Adrenal gland (tissue), 12 donors: ENCODE data around the gene STAP1. TPM values are rescaled to one million over a fixed set of nuclear protein-coding genes. Genes with fewer than 3 reads are reported as not detected.
"Not testable (repeated sequence)": the region's sequence is repeated elsewhere in the genome, so short reads cannot be mapped to it uniquely, and the experiment has no call there.

Experiments
- DNase-seq, 7 donors: peaks; one replicate each; pipeline ENCODE4 v3.0.0-alpha.2; 2019 to 2020
- H3K27ac ChIP-seq, 5 donors: fragments of 200-600 bp; sonication (generic) in 4 of 5; 1 replicate in 3 of 5; 2 replicates in 2 of 5; pipeline versions ENCODE4 v1.5.1 to v1.8.0; 2016 to 2020; ENCODE audit warnings: mild to moderate bottlenecking in 1 of 5
- H3K27me3 ChIP-seq: fragments of 200-600 bp; 2 replicates; pipeline ENCODE4 v1.8.0; 2021
- H3K36me3 ChIP-seq, 2 donors: fragments of 200-600 bp; replicated peaks in 1 of 2; 1 replicate in 1 of 2; 2 replicates in 1 of 2; pipeline versions ENCODE4 v1.5.1 to v1.8.0; 2018 to 2022
- H3K4me1 ChIP-seq, 2 donors: fragments of 200-600 bp; replicated peaks in 1 of 2; 1 replicate in 1 of 2; 2 replicates in 1 of 2; pipeline versions ENCODE4 v1.5.1 to v1.8.0; 2018 to 2021
- H3K4me3 ChIP-seq, 4 donors: fragments of 200-600 bp; sonication (generic) in 3 of 4; one replicate each; pipeline ENCODE4 v1.5.1; 2016 to 2018
- H3K9me3 ChIP-seq, 3 donors: fragments of 200-600 bp; sonication (generic) in 1 of 3; replicated peaks in 1 of 3; 1 replicate in 2 of 3; 2 replicates in 1 of 3; pipeline versions ENCODE4 v1.5.1 to v1.8.0; 2016 to 2021
- CTCF ChIP-seq, 6 experiments: fragments of 450-650 bp in 4 of 6; fragments of 200-600 bp in 2 of 6; sonication (generic) in 1 of 6; IDR thresholded peaks; 1 replicate in 5 of 6; 2 replicates in 1 of 6; pipeline versions ENCODE4 v1.5.1 to v1.8.0; 2016 to 2021; ENCODE audit warnings: antibody characterized with exemption in 6 of 6, mild to moderate bottlenecking in 2 of 6, moderate library complexity in 1 of 6
- POLR2A ChIP-seq, 2 donors: fragments of 450-650 bp; IDR thresholded peaks; one replicate each; pipeline ENCODE4 v1.6.1; 2017; ENCODE audit warnings: antibody characterized with exemption in 2 of 2, mild to moderate bottlenecking in 2 of 2, moderate library complexity in 1 of 2
- WGBS, 4 donors: extraction: QIAGEN DNeasy Blood & Tissue Kit in 2 of 4; methylation state at CpG; one replicate each; pipeline versions ENCODE4 v1.1.5 to v1.1.7; 2013 to 2017; 5-methylcytosine and 5-hydroxymethylcytosine counted together
- intact Hi-C, 2 donors: fragments of 100-400 bp; cut with DNase I; formaldehyde crosslinking; loops; one replicate each; pipeline versions ENCODE4 v1.14.1 to v1.15.0; 2022 to 2023
- polyA plus RNA-seq, 3 donors: library from polyadenylated mRNA; stranded (reverse); fragments of 200-250 nt in 2 of 3; fragments of 350-450 nt in 1 of 3; fragmentation: Illumina TruSeq in 1 of 3; extraction: RNeasy Lipid Tissue Mini Kit (QIAGEN cat#74804) in 1 of 3; gene quantifications; one replicate each; pipeline ENCODE4 v1.2.3, GENCODE V29; 2013 to 2014
- total RNA-seq, 9 donors: library from RNA; depleted of rRNA in 4 of 9; stranded (reverse); fragments of >200 nt in 4 of 9; fragments of 120-200 nt in 1 of 9; fragmentation: NEBNext Ultra II Directional in 1 of 9; extraction: Animal tissue kit (Norgen Biotek cat#: 25700) in 1 of 9; gene quantifications; one replicate each; pipeline versions ENCODE4 v1.1.0 to v1.2.4, GENCODE V29; 2013 to 2023
- donor health status: healthy with polysubstance abuse.
- donor health status: Bipolar disorder and iron deficiency.
- donor health status: DM: yes; HTN: yes; CAD: no.
- donor health status: DM: no; HTN: no; CAD: no.
- donor health status: DM: no; HTN: no; CAD: no.
- donor health status: DM: yes; HTN: yes; CAD: no.

STAP1 gene
- total and polyA plus RNA-seq, 12 donors, result 0.10 to 0.13 TPM; not detected in 10

- DNase-seq, result no peak
- H3K36me3 ChIP-seq, result no peaks in the 10 kb centered on the region
- intact Hi-C loops, result no loop called here
- no peak overlapping the region for H3K4me3 ChIP-seq
- H3K4me1 ChIP-seq, result peaks cover 0 to 12% of the 10 kb centered on the region in 2 donors
- H3K27me3 ChIP-seq, result no peaks in the 10 kb centered on the region
- 72 to 89% (median 86%) methylated on average over 2 of the region's 2 CpGs for WGBS, 4 donors
- TF ChIP-seq CTCF (IDR thresholded peaks at IDR 0.05) (no peak), POLR2A (IDR thresholded peaks at IDR 0.05) (no peak)
- H3K9me3 ChIP-seq, result no peaks in the 10 kb centered on the region
- H3K27ac ChIP-seq, result no peak overlapping the region
Measured at GRCh38 chr4:67522230-67522629, 36.3 kb upstream of the STAP1 start.

- Histone ChIP-seq H3K4me1 (peaks cover 0 to 12% of the 10 kb centered on the region in 2 donors), H3K27me3 (no peaks in the 10 kb centered on the region), H3K36me3 (no peaks in the 10 kb centered on the region), H3K27ac (no peak overlapping the region), H3K4me3 (no peak overlapping the region), H3K9me3 (no peaks in the 10 kb centered on the region)
- DNase-seq, result no peak
- intact Hi-C loops, result no loop called here
- no peak for TF ChIP-seq CTCF (IDR thresholded peaks at IDR 0.05)
- no peak for TF ChIP-seq POLR2A (IDR thresholded peaks at IDR 0.05)
- WGBS, 4 donors, result 88 to 95% (median 93%) methylated on average over 10 of the region's 10 CpGs
Measured at GRCh38 chr4:67522851-67523671, 35.5 kb upstream of the STAP1 start.

- H3K27me3 ChIP-seq, H3K9me3 ChIP-seq, H3K4me1 ChIP-seq, DNase-seq, H3K36me3 ChIP-seq, intact Hi-C loops, H3K4me3 ChIP-seq, H3K27ac ChIP-seq: not testable (repeated sequence)
- WGBS, 4 donors, result 81 to 88% (median 86%) methylated on average over 3 of the region's 3 CpGs
Measured at GRCh38 chr4:67524140-67524539, 34.4 kb upstream of the STAP1 start.

GRCh38 chr4:67531379-67531962 lies 27.1 kb upstream of the STAP1 start:
- Histone ChIP-seq H3K4me1 (peaks cover 8 to 23% of the 10 kb centered on the region in 2 donors), H3K4me3 (no peak overlapping the region), H3K36me3 (peaks cover 0 to 53% of the 10 kb centered on the region in 2 donors), H3K27me3 (no peaks in the 10 kb centered on the region), H3K27ac (no peak overlapping the region), H3K9me3 (no peaks in the 10 kb centered on the region)
- no peak for DNase-seq
- 90 to 97% (median 93%) methylated on average over 4 of the region's 4 CpGs for WGBS, 4 donors
- intact Hi-C loops, result no loop called here
- TF ChIP-seq CTCF (IDR thresholded peaks at IDR 0.05), result no peak
- TF ChIP-seq POLR2A (IDR thresholded peaks at IDR 0.05), result no peak

GRCh38 chr4:67532397-67532796 lies 26.1 kb upstream of the STAP1 start:
- 83 to 94% (median 88%) methylated on average over 4 of the region's 4 CpGs for WGBS, 4 donors
- DNase-seq, H3K27ac ChIP-seq, H3K4me3 ChIP-seq, H3K9me3 ChIP-seq, intact Hi-C loops, H3K27me3 ChIP-seq: not testable (repeated sequence)
- Histone ChIP-seq H3K36me3 (peaks cover 0 to 62% of the 10 kb centered on the region in 2 donors), H3K4me1 (peaks cover 8 to 17% of the 10 kb centered on the region in 2 donors)
